Stimulated activated CD8-positive, alpha-beta memory T cell treated with anti-CD3 and anti-CD28 coated beads, Interleukin-4, amount 100 ng/mL, for 4 hours (primary cell): ENCODE results near the gene STK17B.
"Not testable (repeated sequence)": the region's sequence is repeated elsewhere in the genome, so short reads cannot be mapped to it uniquely, and the experiment has no call there.

Source experiments
- DNase-seq, 2 donors: peaks; one replicate each; pipeline ENCODE4 v3.0.0-alpha.2; 2020; ENCODE audit warnings: low read depth in 2 of 2, low spot score in 1 of 2

The STK17B gene

DNA sequence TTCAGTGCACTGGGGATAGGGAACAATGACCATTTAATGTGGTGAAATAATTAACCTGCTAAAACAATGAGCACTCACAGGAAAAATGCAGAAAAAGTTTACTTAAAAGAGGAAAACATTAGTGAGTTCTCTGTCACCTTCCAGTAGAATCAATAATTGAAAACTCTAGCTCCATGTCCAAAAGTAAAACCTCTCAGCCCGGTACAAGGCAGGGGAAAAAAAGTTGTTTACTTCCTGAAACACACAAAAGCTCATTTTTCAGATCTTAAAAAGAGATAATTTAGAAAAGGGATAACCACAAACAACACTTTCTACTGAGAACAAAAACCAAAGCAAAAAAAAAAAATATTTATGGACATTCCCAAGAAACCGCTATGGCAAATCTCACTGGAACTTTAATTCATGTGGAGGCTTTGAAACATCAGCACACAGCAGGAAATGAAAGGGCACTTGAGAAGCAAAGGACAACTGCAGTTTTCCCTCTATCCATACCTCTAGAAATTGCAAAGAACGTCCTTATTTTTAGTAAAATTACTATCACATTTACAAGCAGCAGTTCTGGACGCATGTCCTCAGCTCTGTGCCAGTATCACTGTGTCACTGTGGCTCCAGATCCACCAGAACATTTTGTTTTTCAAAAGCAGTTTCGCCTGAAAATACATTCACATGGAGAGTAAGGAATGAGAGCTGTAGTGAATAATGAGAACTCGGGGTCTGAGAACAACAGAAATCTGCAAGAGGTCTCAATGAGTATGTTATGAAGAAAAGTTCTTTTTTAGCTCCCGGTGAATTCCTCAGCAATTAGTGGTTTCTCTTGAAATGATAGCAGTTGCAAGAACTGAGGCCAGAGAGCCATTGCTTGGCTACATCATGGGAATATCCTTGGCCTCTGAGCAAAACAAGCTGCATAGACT, 58.1 kb downstream of the STK17B start:
- no peak for DNase-seq

GRCh38 chr2:196112418-196113034, 58.9 kb downstream of the STK17B start:
- no peak for DNase-seq

DNA sequence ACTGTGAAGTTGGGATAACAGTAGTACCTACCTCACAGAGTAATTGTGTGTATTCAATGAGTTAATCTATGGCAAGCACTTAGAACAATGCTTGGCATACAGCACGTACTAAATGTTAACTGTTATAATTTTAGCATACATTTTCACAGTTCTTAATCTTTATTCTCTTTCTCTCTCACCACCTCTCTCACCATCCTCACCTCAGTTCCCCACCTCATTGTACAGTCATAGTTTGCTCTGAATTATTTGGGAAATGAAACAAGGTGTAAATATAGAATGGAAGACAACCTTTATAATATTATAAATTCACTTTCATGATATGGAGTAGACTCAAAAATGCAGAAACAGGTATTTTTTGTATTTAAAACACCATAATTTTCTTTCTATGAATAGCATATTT, 62.8 kb downstream of the STK17B start:
- no peak for DNase-seq

- no peak for DNase-seq
Measured at GRCh38 chr2:196105951-196106350, 65.4 kb downstream of the STK17B start.

GRCh38 chr2:196104066-196104465, 67.3 kb downstream of the STK17B start:
- DNase-seq, result no peak

DNA sequence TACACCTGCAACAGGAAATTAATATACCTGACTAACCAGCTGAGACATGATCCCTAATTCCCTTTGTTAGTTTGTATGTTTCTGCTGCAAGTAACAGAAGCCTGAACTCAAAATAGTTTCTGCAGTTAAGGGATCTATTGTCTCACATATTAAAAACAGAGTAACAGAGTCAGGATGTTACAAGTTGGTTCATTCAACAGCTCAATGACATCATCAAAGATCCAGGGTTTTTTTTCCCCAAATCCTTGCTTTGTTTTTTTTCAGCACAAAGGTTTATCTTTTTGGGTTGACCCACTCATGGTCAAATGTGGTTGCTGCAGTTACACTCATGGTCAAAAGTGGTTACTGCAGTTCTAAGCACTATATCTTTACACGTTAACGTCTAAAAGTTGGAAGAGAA, 67.8 kb downstream of the STK17B start:
- DNase-seq, result no peak

DNA sequence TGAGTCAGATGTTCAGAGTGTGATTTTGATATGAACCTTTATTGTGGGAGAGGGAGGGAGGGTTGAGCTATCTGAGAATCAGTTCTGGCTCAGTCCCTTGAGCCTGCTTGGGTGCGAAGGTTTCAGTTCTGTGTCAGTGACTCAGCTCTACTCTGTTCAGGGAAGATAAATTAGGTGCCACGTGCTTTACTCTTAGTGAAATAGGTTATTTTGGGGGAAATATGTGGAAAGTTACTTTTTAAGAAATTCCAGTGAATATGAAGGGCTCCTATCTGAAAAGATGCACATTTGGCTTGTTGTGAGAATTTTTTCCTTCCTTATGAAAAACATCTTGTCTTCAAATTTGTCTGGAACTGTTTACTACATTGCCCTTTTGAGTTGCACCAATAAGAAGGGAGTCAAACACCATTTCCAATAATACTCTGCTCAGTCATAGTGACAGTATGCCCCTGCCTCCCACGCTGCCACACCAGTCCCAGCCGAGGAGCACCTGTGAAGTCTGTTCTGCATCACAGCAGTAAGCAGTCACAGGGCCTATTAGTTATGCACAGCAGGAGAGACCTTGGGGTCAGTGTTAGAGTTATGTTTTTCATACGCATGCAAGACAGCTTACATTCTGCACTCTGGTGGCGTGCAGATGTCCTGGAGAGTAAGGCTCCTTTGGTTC, 69.9 kb downstream of the STK17B start:
- DNase-seq, result peak in 1 of 2 donors; percentile 1

DNA sequence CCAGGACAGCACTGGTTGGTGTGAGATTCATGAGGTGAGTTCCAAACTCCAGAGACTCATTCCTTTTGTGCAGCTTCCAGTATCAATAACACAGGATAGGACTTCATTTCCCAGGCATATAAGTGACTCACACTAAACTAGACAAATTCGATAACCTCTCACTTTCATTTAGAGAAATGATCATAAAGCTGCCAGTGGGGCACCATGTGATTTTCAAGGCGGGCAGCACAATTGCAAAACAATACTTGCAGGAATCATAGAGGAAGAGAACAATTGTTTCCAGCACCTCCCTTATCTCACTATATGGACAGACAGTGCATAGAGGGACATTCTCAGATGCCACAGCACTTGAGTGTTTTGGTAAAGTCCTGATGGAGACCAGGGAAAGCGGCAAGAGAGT, 71.5 kb downstream of the STK17B start:
- DNase-seq, result no peak

GRCh38 chr2:196097864-196098660, 73.3 kb downstream of the STK17B start:
- DNase-seq, result no peak

GRCh38 chr2:196096982-196097745, 74.2 kb downstream of the STK17B start:
- no peak for DNase-seq

DNA sequence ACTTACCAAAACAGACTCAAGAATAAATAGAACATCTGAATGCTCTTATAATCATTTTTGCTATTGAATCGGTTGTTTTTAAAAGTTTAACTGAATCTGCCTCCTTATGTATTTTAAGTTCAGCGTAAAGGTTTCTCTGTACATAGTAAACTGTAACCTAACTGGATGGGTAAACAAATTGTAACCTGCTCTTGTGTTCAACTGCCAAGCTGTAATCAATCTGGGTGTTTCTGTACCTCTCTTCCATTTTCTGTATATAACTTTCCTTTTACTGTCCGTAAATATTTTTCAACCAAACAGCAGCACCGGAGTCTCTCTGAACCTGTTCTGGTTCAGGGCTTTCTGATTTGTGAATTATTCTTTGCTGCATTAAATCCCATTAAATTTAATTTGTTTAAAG, 75.1 kb downstream of the STK17B start:
- no peak for DNase-seq

DNA sequence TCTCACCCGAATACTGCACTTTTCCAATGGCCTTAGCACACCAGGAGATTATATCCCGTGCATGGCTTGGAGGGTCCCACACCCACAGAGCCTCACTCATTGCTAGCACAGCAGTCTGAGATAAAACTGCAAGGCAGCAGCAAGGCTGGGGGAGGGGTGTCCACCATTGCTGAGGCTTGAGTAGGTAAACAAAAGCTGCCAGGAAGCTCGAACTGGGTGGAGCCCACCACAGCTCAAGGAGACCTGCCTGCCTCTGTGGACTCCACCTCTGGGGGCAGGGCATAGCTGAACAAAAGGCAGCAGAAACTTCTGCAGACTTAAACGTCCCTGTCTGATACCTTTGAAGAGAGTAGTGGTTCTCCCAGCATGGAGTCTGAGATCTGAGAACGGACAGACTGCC, 81.9 kb downstream of the STK17B start:
- DNase-seq, result not testable (repeated sequence)

- DNase-seq, result no peak
Measured at GRCh38 chr2:196088203-196088602, 83.2 kb downstream of the STK17B start.

- DNase-seq, result no peak
Measured at GRCh38 chr2:196086517-196087368, 84.6 kb downstream of the STK17B start.

DNA sequence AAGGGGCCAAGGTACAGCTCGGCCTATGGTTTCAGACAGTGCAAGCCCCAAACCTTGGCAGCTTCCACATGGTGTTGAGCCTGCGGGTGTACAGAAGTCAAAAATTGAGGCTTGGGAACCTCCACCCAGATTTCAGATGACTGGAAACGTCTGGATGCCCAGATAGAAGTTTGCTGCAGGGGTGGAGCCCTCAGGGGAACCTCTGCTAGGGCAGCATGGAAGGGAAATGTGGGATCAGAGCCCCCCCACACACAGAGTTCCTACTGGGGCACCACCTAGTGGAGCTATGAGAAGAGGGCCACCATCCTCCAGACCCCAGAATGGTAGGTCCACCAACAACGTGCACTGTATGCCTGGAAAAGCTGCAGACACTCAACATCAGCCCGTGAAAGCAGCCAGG, 87.8 kb downstream of the STK17B start:
- DNase-seq, result no peak
